ENCODE data around the gene KANSL1. TPM values are rescaled to one million over a fixed set of nuclear protein-coding genes. Genes with fewer than 3 reads are reported as not detected.

The KANSL1 gene
- total RNA-seq, 1 experiment from 2014 or later: 72.7 TPM

DNA sequence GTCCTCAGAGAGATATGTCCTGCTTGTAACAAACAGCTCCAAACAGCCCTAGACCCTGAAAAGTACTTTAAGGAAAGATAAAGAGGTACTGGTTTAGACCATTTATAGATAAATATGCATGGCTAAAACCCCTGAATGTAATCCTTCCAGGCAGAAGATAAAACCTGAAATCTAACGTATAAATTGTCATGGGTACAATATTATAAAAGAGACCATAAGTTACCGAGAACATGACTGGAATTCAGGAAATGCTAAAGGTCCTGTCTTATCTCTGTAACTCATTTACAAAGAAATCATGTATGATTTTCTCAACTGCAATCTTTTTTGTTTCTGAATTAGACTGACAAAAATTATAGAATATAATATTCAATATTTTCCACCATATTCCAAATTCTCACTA, 9.2 kb upstream of the KANSL1 start:
- H3K4me1 Mint-ChIP-seq: no peaks in the 10 kb centered on the region
- no peak overlapping the region for H3K4me3 Mint-ChIP-seq
- peaks cover 22% of the 10 kb centered on the region for H3K9me3 Mint-ChIP-seq
- ATAC-seq (no peak), DNase-seq (ENCODE audit: low spot score) (no peak)
- H3K27ac Mint-ChIP-seq: no peak overlapping the region
- ChIA-PET POLR2A (no interaction called here), CTCF (interaction anchor here (0.7 to 1.8 kb wide), 3 partner anchors 9 to 11 kb away, joined by 3 to 12 read pairs (median 5); partner anchors contain the start of gene KANSL1)
- H3K36me3 Mint-ChIP-seq: peaks cover 37% of the 10 kb centered on the region
- no peak for TF ChIP-seq ZBTB21 (CRISPR knock-in tag; IDR thresholded peaks at IDR 0.05; ENCODE audit: borderline replicate concordance)
- TF ChIP-seq CBFB (CRISPR knock-in tag; IDR thresholded peaks at IDR 0.05; ENCODE audit: low read depth): no peak
- H3K27me3 Mint-ChIP-seq (ENCODE audit: low read depth): no peaks in the 10 kb centered on the region

- Mint-ChIP-seq H3K4me1 (no peaks in the 10 kb centered on the region), H3K4me3 (no peak overlapping the region), H3K27me3 (ENCODE audit: low read depth) (0 out of 2 replicates have a peak, but pooled peaks cover 2% of the 10 kb centered on the region), H3K9me3 (peaks cover 22% of the 10 kb centered on the region), H3K36me3 (peaks cover 42% of the 10 kb centered on the region), H3K27ac (no peak overlapping the region)
- ChIA-PET CTCF (interaction anchor here (0.6 to 1.2 kb wide), 2 partner anchors 8 kb away, joined by 4 to 5 read pairs; partner anchors contain the start of gene KANSL1), POLR2A (no interaction called here)
- TF ChIP-seq ATF1 (CRISPR knock-in tag; IDR thresholded peaks at IDR 0.05) (no peak), KAT7 (CRISPR knock-in tag; IDR thresholded peaks at IDR 0.05; ENCODE audit: borderline replicate concordance) (no peak)
- TF ChIP-seq, protein P1, sequence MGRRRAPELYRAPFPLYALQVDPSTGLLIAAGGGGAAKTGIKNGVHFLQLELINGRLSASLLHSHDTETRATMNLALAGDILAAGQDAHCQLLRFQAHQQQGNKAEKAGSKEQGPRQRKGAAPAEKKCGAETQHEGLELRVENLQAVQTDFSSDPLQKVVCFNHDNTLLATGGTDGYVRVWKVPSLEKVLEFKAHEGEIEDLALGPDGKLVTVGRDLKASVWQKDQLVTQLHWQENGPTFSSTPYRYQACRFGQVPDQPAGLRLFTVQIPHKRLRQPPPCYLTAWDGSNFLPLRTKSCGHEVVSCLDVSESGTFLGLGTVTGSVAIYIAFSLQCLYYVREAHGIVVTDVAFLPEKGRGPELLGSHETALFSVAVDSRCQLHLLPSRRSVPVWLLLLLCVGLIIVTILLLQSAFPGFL (CRISPR knock-in tag; IDR thresholded peaks at IDR 0.05; ENCODE audit: borderline replicate concordance): no peak
- DNase-seq (ENCODE audit: low spot score) (no peak), ATAC-seq (no peak)
Observed at GRCh38 chr17:46201491-46201890, 8.3 kb upstream of the KANSL1 start.

GRCh38 chr17:46200197-46200596, 7.0 kb upstream of the KANSL1 start:
- Mint-ChIP-seq H3K27ac (no peak overlapping the region), H3K4me3 (no peak overlapping the region), H3K9me3 (peaks cover 22% of the 10 kb centered on the region), H3K27me3 (ENCODE audit: low read depth) (0 out of 2 replicates have a peak, but pooled peaks cover 2% of the 10 kb centered on the region), H3K4me1 (no peaks in the 10 kb centered on the region), H3K36me3 (peaks cover 33% of the 10 kb centered on the region)
- POLR2A ChIA-PET: interaction anchor here (0.7 kb wide), 1 partner anchor 294 kb away, joined by 3 read pairs; no protein-coding TSS in a partner anchor
- no peak for ATAC-seq
- CTCF ChIA-PET: interaction anchor here (2.4 kb wide), 1 partner anchor 13 kb away, joined by 14 read pairs; no protein-coding TSS in a partner anchor
- DNase-seq (ENCODE audit: low spot score): no peak
- no peak for TF ChIP-seq SMAD3 (CRISPR knock-in tag; IDR thresholded peaks at IDR 0.05; ENCODE audit: borderline replicate concordance)
- no peak for TF ChIP-seq MYBL2 (CRISPR knock-in tag; IDR thresholded peaks at IDR 0.05)
- TF ChIP-seq ZSCAN18 (CRISPR knock-in tag; IDR thresholded peaks at IDR 0.05): no peak
- TF ChIP-seq, protein P2, sequence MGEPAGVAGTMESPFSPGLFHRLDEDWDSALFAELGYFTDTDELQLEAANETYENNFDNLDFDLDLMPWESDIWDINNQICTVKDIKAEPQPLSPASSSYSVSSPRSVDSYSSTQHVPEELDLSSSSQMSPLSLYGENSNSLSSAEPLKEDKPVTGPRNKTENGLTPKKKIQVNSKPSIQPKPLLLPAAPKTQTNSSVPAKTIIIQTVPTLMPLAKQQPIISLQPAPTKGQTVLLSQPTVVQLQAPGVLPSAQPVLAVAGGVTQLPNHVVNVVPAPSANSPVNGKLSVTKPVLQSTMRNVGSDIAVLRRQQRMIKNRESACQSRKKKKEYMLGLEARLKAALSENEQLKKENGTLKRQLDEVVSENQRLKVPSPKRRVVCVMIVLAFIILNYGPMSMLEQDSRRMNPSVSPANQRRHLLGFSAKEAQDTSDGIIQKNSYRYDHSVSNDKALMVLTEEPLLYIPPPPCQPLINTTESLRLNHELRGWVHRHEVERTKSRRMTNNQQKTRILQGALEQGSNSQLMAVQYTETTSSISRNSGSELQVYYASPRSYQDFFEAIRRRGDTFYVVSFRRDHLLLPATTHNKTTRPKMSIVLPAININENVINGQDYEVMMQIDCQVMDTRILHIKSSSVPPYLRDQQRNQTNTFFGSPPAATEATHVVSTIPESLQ (CRISPR knock-in tag; IDR thresholded peaks at IDR 0.05): no peak
- TF ChIP-seq JUN (CRISPR knock-in tag; IDR thresholded peaks at IDR 0.05): no peak
- TF ChIP-seq, protein P3, sequence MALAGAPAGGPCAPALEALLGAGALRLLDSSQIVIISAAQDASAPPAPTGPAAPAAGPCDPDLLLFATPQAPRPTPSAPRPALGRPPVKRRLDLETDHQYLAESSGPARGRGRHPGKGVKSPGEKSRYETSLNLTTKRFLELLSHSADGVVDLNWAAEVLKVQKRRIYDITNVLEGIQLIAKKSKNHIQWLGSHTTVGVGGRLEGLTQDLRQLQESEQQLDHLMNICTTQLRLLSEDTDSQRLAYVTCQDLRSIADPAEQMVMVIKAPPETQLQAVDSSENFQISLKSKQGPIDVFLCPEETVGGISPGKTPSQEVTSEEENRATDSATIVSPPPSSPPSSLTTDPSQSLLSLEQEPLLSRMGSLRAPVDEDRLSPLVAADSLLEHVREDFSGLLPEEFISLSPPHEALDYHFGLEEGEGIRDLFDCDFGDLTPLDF (CRISPR knock-in tag; IDR thresholded peaks at IDR 0.05): no peak
- TF ChIP-seq IRF1 (CRISPR knock-in tag; IDR thresholded peaks at IDR 0.05): no peak
- no peak for TF ChIP-seq EMX1 (CRISPR knock-in tag; IDR thresholded peaks at IDR 0.05)
- TF ChIP-seq, protein P4, sequence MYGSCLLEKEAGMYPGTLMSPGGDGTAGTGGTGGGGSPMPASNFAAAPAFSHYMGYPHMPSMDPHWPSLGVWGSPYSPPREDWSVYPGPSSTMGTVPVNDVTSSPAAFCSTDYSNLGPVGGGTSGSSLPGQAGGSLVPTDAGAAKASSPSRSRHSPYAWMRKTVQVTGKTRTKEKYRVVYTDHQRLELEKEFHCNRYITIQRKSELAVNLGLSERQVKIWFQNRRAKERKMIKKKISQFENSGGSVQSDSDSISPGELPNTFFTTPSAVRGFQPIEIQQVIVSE (CRISPR knock-in tag; IDR thresholded peaks at IDR 0.05; ENCODE audit: borderline replicate concordance): no peak
- TF ChIP-seq ATF3 (CRISPR knock-in tag; conservative IDR thresholded peaks at IDR 0.05): no peak
- TF ChIP-seq ZNF512 (CRISPR knock-in tag; IDR thresholded peaks at IDR 0.05; ENCODE audit: borderline replicate concordance): no peak
- no peak for TF ChIP-seq ZNF263 (CRISPR knock-in tag; IDR thresholded peaks at IDR 0.05; ENCODE audit: low read depth)
- TF ChIP-seq IRF2 (CRISPR knock-in tag; IDR thresholded peaks at IDR 0.05; ENCODE audit: borderline replicate concordance, low read depth): no peak
- TF ChIP-seq, protein P5, sequence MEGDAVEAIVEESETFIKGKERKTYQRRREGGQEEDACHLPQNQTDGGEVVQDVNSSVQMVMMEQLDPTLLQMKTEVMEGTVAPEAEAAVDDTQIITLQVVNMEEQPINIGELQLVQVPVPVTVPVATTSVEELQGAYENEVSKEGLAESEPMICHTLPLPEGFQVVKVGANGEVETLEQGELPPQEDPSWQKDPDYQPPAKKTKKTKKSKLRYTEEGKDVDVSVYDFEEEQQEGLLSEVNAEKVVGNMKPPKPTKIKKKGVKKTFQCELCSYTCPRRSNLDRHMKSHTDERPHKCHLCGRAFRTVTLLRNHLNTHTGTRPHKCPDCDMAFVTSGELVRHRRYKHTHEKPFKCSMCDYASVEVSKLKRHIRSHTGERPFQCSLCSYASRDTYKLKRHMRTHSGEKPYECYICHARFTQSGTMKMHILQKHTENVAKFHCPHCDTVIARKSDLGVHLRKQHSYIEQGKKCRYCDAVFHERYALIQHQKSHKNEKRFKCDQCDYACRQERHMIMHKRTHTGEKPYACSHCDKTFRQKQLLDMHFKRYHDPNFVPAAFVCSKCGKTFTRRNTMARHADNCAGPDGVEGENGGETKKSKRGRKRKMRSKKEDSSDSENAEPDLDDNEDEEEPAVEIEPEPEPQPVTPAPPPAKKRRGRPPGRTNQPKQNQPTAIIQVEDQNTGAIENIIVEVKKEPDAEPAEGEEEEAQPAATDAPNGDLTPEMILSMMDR (IDR thresholded peaks at IDR 0.05): no peak

All from WTC11 (cell line).